ENCODE results near the gene ELMO3. TPM values are rescaled to one million over a fixed set of nuclear protein-coding genes. Genes with fewer than 3 reads are reported as not detected.

Gene ELMO3
- total and polyA plus RNA-seq, 2 of the 13 experiments (the other 11 are each of a cell fraction or from before 2014, with no cell fraction given) = 2.6 to 4.0 TPM

GRCh38 chr16:67246081-67246755 is 47.3 kb downstream of the ELMO3 start (continued):
- TF ChIP-seq ZHX1 (CRISPR knock-in tag; IDR thresholded peaks at IDR 0.05; ENCODE audit: low read depth) = peak; percentile 53; the same call in 1 of the 2 replicates
- TF ChIP-seq AHR (CRISPR knock-in tag; IDR thresholded peaks at IDR 0.05) = 0 out of 2 replicates have a peak, but pooled peaks have one; percentile 70
- peak; percentile 71; the same call in 1 of the 2 replicates for TF ChIP-seq ETV6 (CRISPR knock-in tag; conservative IDR thresholded peaks at IDR 0.05)
- TF ChIP-seq ZNF136 (CRISPR knock-in tag; IDR thresholded peaks at IDR 0.05; ENCODE audit: low read depth) = 0 out of 2 replicates have a peak, but pooled peaks have one; percentile 29
- no peak; the same call in none of the 2 replicates for TF ChIP-seq KLF15 (CRISPR knock-in tag; IDR thresholded peaks at IDR 0.05; ENCODE audit: borderline replicate concordance)
- TF ChIP-seq ZMYM2 (CRISPR knock-in tag; IDR thresholded peaks at IDR 0.05) = peak; percentile 66
- TF ChIP-seq HCFC1 (IDR thresholded peaks at IDR 0.05; ENCODE audit: low read depth, low read length) = no peak; the same call in 1 of the 2 replicates
- peak; percentile 96 for TF ChIP-seq HDAC1 (CRISPR knock-in tag; IDR thresholded peaks at IDR 0.05)
- no peak for TF ChIP-seq IKZF1 (IDR thresholded peaks at IDR 0.05)
- 0 out of 2 replicates have a peak, but pooled peaks have one; percentile 53 for TF ChIP-seq ZNF569 (CRISPR knock-in tag; IDR thresholded peaks at IDR 0.05; ENCODE audit: borderline replicate concordance)
- TF ChIP-seq GTF2F1 (IDR thresholded peaks at IDR 0.05; ENCODE audit: low read length) = no peak
- TF ChIP-seq NFKBIZ (CRISPR knock-in tag; IDR thresholded peaks at IDR 0.05) = peak; percentile 86
- no peak; the same call in 1 of the 2 replicates for TF ChIP-seq ZNF784 (CRISPR knock-in tag; IDR thresholded peaks at IDR 0.05; ENCODE audit: borderline replicate concordance)
- TF ChIP-seq ZBTB38 (CRISPR knock-in tag; IDR thresholded peaks at IDR 0.05) = no peak; the same call in none of the 2 replicates
- TF ChIP-seq ZNF362 (CRISPR knock-in tag; IDR thresholded peaks at IDR 0.05; ENCODE audit: borderline replicate concordance) = peak; percentile 9; the same call in 1 of the 2 replicates
- TF ChIP-seq, protein P1, sequence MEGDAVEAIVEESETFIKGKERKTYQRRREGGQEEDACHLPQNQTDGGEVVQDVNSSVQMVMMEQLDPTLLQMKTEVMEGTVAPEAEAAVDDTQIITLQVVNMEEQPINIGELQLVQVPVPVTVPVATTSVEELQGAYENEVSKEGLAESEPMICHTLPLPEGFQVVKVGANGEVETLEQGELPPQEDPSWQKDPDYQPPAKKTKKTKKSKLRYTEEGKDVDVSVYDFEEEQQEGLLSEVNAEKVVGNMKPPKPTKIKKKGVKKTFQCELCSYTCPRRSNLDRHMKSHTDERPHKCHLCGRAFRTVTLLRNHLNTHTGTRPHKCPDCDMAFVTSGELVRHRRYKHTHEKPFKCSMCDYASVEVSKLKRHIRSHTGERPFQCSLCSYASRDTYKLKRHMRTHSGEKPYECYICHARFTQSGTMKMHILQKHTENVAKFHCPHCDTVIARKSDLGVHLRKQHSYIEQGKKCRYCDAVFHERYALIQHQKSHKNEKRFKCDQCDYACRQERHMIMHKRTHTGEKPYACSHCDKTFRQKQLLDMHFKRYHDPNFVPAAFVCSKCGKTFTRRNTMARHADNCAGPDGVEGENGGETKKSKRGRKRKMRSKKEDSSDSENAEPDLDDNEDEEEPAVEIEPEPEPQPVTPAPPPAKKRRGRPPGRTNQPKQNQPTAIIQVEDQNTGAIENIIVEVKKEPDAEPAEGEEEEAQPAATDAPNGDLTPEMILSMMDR (CRISPR knock-in tag; IDR thresholded peaks at IDR 0.05) = peak; percentile 88
- TF ChIP-seq ZNF34 (CRISPR knock-in tag; IDR thresholded peaks at IDR 0.05; ENCODE audit: borderline replicate concordance) = peak; percentile 44; the same call in 1 of the 2 replicates
- no peak for TF ChIP-seq ZKSCAN1 (IDR thresholded peaks at IDR 0.05; ENCODE audit: low read length)
- no peak for TF ChIP-seq ATF7 (IDR thresholded peaks at IDR 0.05)
- no peak; the same call in 1 of the 2 replicates for TF ChIP-seq ATF7 (CRISPR knock-in tag; IDR thresholded peaks at IDR 0.05)
- peak; percentile 14 for TF ChIP-seq TBL1XR1 (IDR thresholded peaks at IDR 0.05; ENCODE audit: borderline replicate concordance, low read length, partially characterized antibody)

All from HepG2 (cell line).